ENCODE measurements around the gene CA9. TPM values are rescaled to one million over a fixed set of nuclear protein-coding genes. Genes with fewer than 3 reads are reported as not detected.
"Not testable (repeated sequence)": the region's sequence is repeated elsewhere in the genome, so short reads cannot be mapped to it uniquely, and the experiment has no call there.

Gene CA9
- 1 to 10 TPM in 1 of 2 donors, not detected in 1; 3.1 TPM for total RNA-seq
- polyA plus RNA-seq (ENCODE audit: insufficient read length in 2 of 2), result under 1 TPM; 0.38 to 0.96 TPM
- long read RNA-seq, donor 1, result 0 reads
- long read RNA-seq, donor 2, result 0 reads
- long read RNA-seq, donor 3, result 0 reads
- long read RNA-seq, donor 4, result 0 reads

- 48% methylated on average over 7 of the region's 10 CpGs for WGBS (ENCODE audit: insufficient coverage)
- Histone ChIP-seq H3K4me3 (ENCODE audit: low read depth, low read length) (no peak within 1 kb of the TSS), H3K27me3 (ENCODE audit: control insufficient read depth, insufficient read depth, low read length) (no peaks in the 10 kb centered on the region), H3K36me3 (ENCODE audit: control insufficient read depth, insufficient read depth, low read length) (no peaks in the 10 kb centered on the region), H3K4me1 (ENCODE audit: control insufficient read depth, insufficient read depth, low read length) (peaks cover 22% of the 10 kb centered on the region), H3K27ac (ENCODE audit: low read depth, low read length) (no peak within 1 kb of the TSS), H3K9me3 (ENCODE audit: control insufficient read depth, insufficient read depth, low read length) (no peaks in the 10 kb centered on the region)
- DNase-seq (ENCODE audit: low read depth in 4 of 6, low spot score in 6 of 6), result peak in 2 of 6 donors; percentile 27 to 87
Observed at GRCh38 chr9:35673132-35674024, at the start of gene CA9. Gene CA9, plus strand, starts transcription at chr9:35673928. Its CDS starts 32 bp downstream, at chr9:35673960.

- 86% methylated on average over 2 of the region's 2 CpGs for whole genome bisulfite sequencing (ENCODE audit: insufficient coverage)
- H3K27me3 ChIP-seq (ENCODE audit: control insufficient read depth, insufficient read depth, low read length), result no peaks in the 10 kb centered on the region
- no peaks in the 10 kb centered on the region for H3K4me1 ChIP-seq (ENCODE audit: control insufficient read depth, insufficient read depth, low read length)
Observed at GRCh38 chr9:35627575-35627974, 46.2 kb upstream of the CA9 start.

DNA sequence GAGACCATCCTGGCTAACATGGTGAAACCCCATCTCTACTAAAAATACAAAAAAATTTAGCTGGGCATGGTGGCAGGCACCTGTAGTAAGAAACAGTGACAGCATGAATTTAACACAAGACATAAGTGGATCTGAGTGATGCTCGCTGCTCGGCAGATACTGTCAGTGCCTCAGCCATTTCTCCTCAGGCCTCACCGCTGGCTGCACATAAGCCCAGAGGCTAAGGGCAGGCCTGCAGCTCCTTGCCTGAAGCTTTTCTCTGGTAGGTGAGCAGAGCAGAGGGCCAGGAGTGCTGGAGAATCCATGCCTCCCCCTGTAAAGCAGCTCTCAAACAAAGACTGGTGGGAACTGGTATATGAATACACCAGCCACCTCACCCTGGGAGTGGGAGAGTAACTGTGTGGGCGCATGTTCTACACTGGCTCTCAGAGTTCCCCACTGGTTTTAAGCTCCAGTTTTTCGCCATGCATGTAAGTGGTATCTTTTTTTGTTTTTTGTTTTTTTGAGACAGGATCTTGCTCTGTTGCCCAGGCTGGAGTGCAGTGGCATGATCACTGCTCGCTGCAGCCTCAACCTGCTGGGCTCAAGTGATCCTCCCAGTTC lies 45.2 kb upstream of the CA9 start:
- Histone ChIP-seq H3K27me3 (ENCODE audit: control insufficient read depth, insufficient read depth, low read length) (no peaks in the 10 kb centered on the region), H3K9me3 (ENCODE audit: control insufficient read depth, insufficient read depth, low read length) (no peaks in the 10 kb centered on the region), H3K27ac (ENCODE audit: low read depth, low read length) (no peak overlapping the region), H3K4me3 (ENCODE audit: low read depth, low read length) (no peak overlapping the region), H3K36me3 (ENCODE audit: control insufficient read depth, insufficient read depth, low read length) (no peaks in the 10 kb centered on the region), H3K4me1 (ENCODE audit: control insufficient read depth, insufficient read depth, low read length) (no peaks in the 10 kb centered on the region)
- DNase-seq (ENCODE audit: low read depth in 4 of 6, low spot score in 6 of 6), result no peak
- whole genome bisulfite sequencing (ENCODE audit: insufficient coverage), result 94% methylated on average over 5 of the region's 6 CpGs

More at GRCh38 chr9:35627575-35627974, 46.2 kb upstream of the CA9 start:
- no peak for DNase-seq (ENCODE audit: low read depth in 4 of 6, low spot score in 6 of 6)
- no peaks in the 10 kb centered on the region for H3K36me3 ChIP-seq (ENCODE audit: control insufficient read depth, insufficient read depth, low read length)
- H3K27ac ChIP-seq (ENCODE audit: low read depth, low read length), result no peak overlapping the region
- H3K9me3 ChIP-seq (ENCODE audit: control insufficient read depth, insufficient read depth, low read length), result no peaks in the 10 kb centered on the region
- H3K4me3 ChIP-seq (ENCODE audit: low read depth, low read length), result no peak overlapping the region

DNA sequence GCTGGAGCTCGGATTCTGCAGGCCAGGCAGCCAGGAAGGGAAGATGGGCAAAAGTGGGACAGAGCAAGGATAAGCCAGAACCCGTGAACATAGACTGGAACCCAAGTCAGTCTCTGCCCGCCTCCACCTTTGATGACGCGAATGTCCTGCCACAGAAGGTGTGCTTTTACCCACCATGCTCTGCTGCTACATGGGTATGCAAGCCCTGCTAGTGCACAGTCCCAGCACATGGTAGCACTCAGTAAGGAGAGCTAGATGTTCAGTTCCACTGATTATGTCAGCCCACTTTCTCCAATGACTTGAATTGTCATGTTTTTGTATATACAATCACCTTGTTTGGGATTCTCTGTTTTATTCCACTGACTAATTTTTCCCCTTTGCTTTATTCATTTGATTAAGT lies 44.1 kb upstream of the CA9 start:
- Histone ChIP-seq H3K4me3 (ENCODE audit: low read depth, low read length) (no peak overlapping the region), H3K27me3 (ENCODE audit: control insufficient read depth, insufficient read depth, low read length) (no peaks in the 10 kb centered on the region), H3K27ac (ENCODE audit: low read depth, low read length) (no peak overlapping the region), H3K9me3 (ENCODE audit: control insufficient read depth, insufficient read depth, low read length) (no peaks in the 10 kb centered on the region), H3K36me3 (ENCODE audit: control insufficient read depth, insufficient read depth, low read length) (no peaks in the 10 kb centered on the region), H3K4me1 (ENCODE audit: control insufficient read depth, insufficient read depth, low read length) (no peaks in the 10 kb centered on the region)
- 91% methylated on average over 5 of the region's 5 CpGs for WGBS (ENCODE audit: insufficient coverage)
- no peak for DNase-seq (ENCODE audit: low read depth in 4 of 6, low spot score in 6 of 6)

- Histone ChIP-seq H3K9me3 (ENCODE audit: control insufficient read depth, insufficient read depth, low read length) (no peaks in the 10 kb centered on the region), H3K4me3 (ENCODE audit: low read depth, low read length) (no peak overlapping the region), H3K27me3 (ENCODE audit: control insufficient read depth, insufficient read depth, low read length) (no peaks in the 10 kb centered on the region), H3K27ac (ENCODE audit: low read depth, low read length) (no peak overlapping the region), H3K4me1 (ENCODE audit: control insufficient read depth, insufficient read depth, low read length) (no peaks in the 10 kb centered on the region), H3K36me3 (ENCODE audit: control insufficient read depth, insufficient read depth, low read length) (no peaks in the 10 kb centered on the region)
- no peak for DNase-seq (ENCODE audit: low read depth in 4 of 6, low spot score in 6 of 6)
Observed at GRCh38 chr9:35635730-35636129, 38.0 kb upstream of the CA9 start.

DNA sequence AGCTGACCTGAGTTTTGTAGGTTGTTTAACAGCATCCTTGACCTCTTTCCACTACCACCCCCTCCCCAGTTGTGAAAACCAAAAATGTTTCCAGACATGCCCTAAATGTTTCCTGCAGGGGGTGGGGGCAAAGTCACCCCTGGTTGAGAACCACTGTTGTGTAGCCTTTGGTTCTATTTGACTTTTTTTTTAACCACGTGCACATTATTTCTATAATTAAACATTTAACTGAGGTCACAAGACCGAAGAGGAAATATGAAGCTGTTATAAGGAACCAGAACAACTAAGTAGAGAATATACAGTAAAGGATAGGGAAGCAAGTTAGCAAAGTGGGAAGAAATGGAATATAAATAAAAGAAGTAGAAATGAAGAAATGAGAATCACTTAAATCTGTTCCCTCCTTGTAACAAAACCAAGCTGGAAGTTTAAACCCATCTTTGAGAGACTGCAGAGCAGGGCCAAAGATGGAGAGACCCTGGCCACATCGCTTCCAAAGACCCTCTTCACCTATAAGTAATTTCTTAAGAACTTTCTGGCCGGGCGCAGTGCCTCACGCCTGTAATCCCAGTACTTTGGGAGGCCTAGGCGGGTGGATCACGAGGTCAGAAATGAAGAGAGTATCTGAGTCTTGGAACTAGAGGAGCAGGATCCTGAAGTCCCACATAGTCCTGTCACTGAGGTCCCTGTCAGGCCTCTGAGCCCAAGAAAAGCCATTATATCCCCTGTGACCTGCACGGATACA lies 37.4 kb upstream of the CA9 start:
- H3K9me3 ChIP-seq (ENCODE audit: control insufficient read depth, insufficient read depth, low read length), result no peaks in the 10 kb centered on the region
- no peaks in the 10 kb centered on the region for H3K27me3 ChIP-seq (ENCODE audit: control insufficient read depth, insufficient read depth, low read length)
- no peaks in the 10 kb centered on the region for H3K36me3 ChIP-seq (ENCODE audit: control insufficient read depth, insufficient read depth, low read length)
- no peaks in the 10 kb centered on the region for H3K4me1 ChIP-seq (ENCODE audit: control insufficient read depth, insufficient read depth, low read length)
- no peak overlapping the region for H3K27ac ChIP-seq (ENCODE audit: low read depth, low read length)
- no peak overlapping the region for H3K4me3 ChIP-seq (ENCODE audit: low read depth, low read length)
- WGBS (ENCODE audit: insufficient coverage), result 95% methylated on average over 6 of the region's 9 CpGs
- DNase-seq (ENCODE audit: low read depth in 4 of 6, low spot score in 6 of 6), result no peak

- not testable (repeated sequence) for H3K9me3 ChIP-seq (ENCODE audit: control insufficient read depth, insufficient read depth, low read length); DNase-seq (ENCODE audit: low read depth in 4 of 6, low spot score in 6 of 6); H3K36me3 ChIP-seq (ENCODE audit: control insufficient read depth, insufficient read depth, low read length); H3K27me3 ChIP-seq (ENCODE audit: control insufficient read depth, insufficient read depth, low read length); H3K4me1 ChIP-seq (ENCODE audit: control insufficient read depth, insufficient read depth, low read length); H3K27ac ChIP-seq (ENCODE audit: low read depth, low read length); H3K4me3 ChIP-seq (ENCODE audit: low read depth, low read length)
- WGBS (ENCODE audit: insufficient coverage), result 94% methylated on average over 5 of the region's 6 CpGs
Observed at GRCh38 chr9:35636877-35637246, 36.9 kb upstream of the CA9 start.

DNA sequence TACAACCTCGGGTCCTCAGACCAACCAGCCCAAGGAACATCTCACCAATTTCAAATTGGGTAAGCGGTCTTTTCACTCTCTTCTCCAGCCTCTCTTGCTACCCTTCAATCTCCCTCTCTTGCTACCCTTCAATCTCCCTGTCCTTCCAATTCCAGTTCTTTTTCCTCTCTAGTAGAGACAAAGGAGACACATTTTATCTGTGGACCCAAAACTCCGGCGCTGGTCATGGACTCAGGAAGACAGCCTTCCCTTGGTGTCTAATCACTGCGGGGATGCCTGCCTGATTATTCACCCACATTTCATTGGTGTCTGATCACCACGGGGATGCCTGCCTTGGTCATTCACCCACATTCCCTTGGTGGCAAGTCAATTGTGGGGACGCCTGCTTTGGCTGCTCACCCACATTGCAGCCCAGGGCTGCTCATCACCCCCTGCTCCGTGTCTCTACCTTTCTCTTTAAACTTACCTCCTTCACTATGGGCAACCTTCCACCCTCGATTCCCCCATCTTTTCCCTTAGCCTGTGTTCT lies 36.2 kb upstream of the CA9 start:
- not testable (repeated sequence) for H3K9me3 ChIP-seq (ENCODE audit: control insufficient read depth, insufficient read depth, low read length); DNase-seq (ENCODE audit: low read depth in 4 of 6, low spot score in 6 of 6); H3K36me3 ChIP-seq (ENCODE audit: control insufficient read depth, insufficient read depth, low read length); H3K4me1 ChIP-seq (ENCODE audit: control insufficient read depth, insufficient read depth, low read length); H3K4me3 ChIP-seq (ENCODE audit: low read depth, low read length); H3K27me3 ChIP-seq (ENCODE audit: control insufficient read depth, insufficient read depth, low read length); H3K27ac ChIP-seq (ENCODE audit: low read depth, low read length)
- 94% methylated on average over 9 of the region's 9 CpGs for WGBS (ENCODE audit: insufficient coverage)

- not testable (repeated sequence) for H3K9me3 ChIP-seq (ENCODE audit: control insufficient read depth, insufficient read depth, low read length); H3K27ac ChIP-seq (ENCODE audit: low read depth, low read length); DNase-seq (ENCODE audit: low read depth in 4 of 6, low spot score in 6 of 6); H3K4me3 ChIP-seq (ENCODE audit: low read depth, low read length); H3K4me1 ChIP-seq (ENCODE audit: control insufficient read depth, insufficient read depth, low read length); H3K36me3 ChIP-seq (ENCODE audit: control insufficient read depth, insufficient read depth, low read length); H3K27me3 ChIP-seq (ENCODE audit: control insufficient read depth, insufficient read depth, low read length)
- no CpG with 5 or more reads among the region's 8 CpGs for WGBS (ENCODE audit: insufficient coverage)
Observed at GRCh38 chr9:35638751-35639150, 35.0 kb upstream of the CA9 start.

Data from spinal cord (tissue), 10 donors.